Panc1 (cell line): ENCODE measurements around the gene GALNT13.

Source experiments
- CTCF ChIP-seq: fragments of 450-650 bp; IDR thresholded peaks from 2 replicates; pipeline ENCODE4 v1.5.1; 2017; ENCODE audit warnings: mild to moderate bottlenecking
- POLR2AphosphoS5 ChIP-seq: IDR thresholded peaks from 2 replicates; pipeline ENCODE4 v1.6.1; 2012; ENCODE audit warnings: mild to moderate bottlenecking, low read depth, low read length, moderate library complexity
- REST ChIP-seq, 2 experiments: IDR thresholded peaks; 2 replicates each; pipeline ENCODE4 v1.6.1; 2011 to 2012; ENCODE audit warnings: low read depth in 2 of 2, control low read depth in 1 of 2, low read length in 1 of 2, mild to moderate bottlenecking in 1 of 2, moderate library complexity in 1 of 2; ENCODE audit not compliant: insufficient read depth in 1 of 2
- SIN3A ChIP-seq: IDR thresholded peaks from 2 replicates; pipeline ENCODE4 v1.6.1; 2012; ENCODE audit warnings: low read depth, mild to moderate bottlenecking, low read length, moderate library complexity, borderline replicate concordance; ENCODE audit not compliant: insufficient read depth

- TF ChIP-seq CTCF (no peak), SIN3A (no peak), REST (IDR thresholded peaks at IDR 0.05; ENCODE audit: insufficient read depth in 1 of 2, low read depth in 2 of 2, low read length in 1 of 2) (no peak), POLR2AphosphoS5 (no peak)
Observed at GRCh38 chr2:153940511-153940910, 68.8 kb downstream of the GALNT13 start.
